Nephron (organoid): ENCODE measurements around the gene CHRM2.
A peak's percentile ranks its signal among the peaks of the same experiment; 100 is the strongest.

Experiments
- H3K27ac Mint-ChIP-seq, 3 experiments: 2 replicates each; pipeline ENCODE4 v1.8.0; 2020; ENCODE audit warnings: mixed read lengths in 3 of 3, mild to moderate bottlenecking in 2 of 3, moderate library complexity in 1 of 3
- H3K27me3 Mint-ChIP-seq: 2 replicates; pipeline ENCODE4 v1.8.0; 2021; ENCODE audit warnings: low read depth, mild to moderate bottlenecking, moderate library complexity, mixed read lengths
- H3K36me3 Mint-ChIP-seq: 2 replicates; pipeline ENCODE4 v1.8.0; 2020; ENCODE audit warnings: low read depth, mixed read lengths
- H3K4me1 Mint-ChIP-seq: 2 replicates; pipeline ENCODE4 v1.8.0; 2020; ENCODE audit warnings: mixed read lengths
- H3K4me3 Mint-ChIP-seq, 3 experiments: 2 replicates each; pipeline ENCODE4 v1.8.0; 2020; ENCODE audit warnings: mild to moderate bottlenecking in 3 of 3, mixed read lengths in 3 of 3, moderate library complexity in 2 of 3
- H3K9me3 Mint-ChIP-seq: 2 replicates; pipeline ENCODE4 v1.8.0; 2020; ENCODE audit warnings: mixed read lengths
- CTCF ChIP-seq, 3 experiments: fragments of 200-600 bp; sonication (generic); IDR thresholded peaks; one replicate each; pipeline ENCODE4 v1.5.0; 2021; ENCODE audit warnings: antibody characterized with exemption in 3 of 3; ENCODE audit not compliant: unreplicated experiment in 3 of 3

Gene CHRM2

DNA sequence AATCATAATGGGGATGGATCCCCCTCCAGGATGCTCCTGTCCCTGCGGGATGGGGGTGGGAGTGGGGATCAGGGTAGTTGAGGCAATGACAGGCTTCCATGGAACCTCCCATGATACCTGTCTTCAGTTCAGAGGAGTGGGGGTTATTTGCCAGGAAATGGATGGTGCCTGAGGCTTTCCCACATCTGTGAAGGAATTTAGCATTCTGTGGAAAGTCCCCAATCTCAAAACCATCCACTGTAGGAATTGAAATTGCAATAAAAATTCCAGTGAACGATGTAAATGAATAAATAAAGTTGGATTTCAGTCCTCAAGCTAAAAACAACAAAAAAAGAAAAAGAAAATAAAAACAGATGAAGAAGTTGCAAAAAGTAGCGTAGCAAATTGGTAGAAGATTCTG is 81.9 kb downstream of the CHRM2 start:
- H3K36me3 Mint-ChIP-seq: no peaks in the 10 kb centered on the region
- no peak overlapping the region for H3K4me3 Mint-ChIP-seq
- H3K4me1 Mint-ChIP-seq: peaks cover 5% of the 10 kb centered on the region
- H3K9me3 Mint-ChIP-seq: no peaks in the 10 kb centered on the region
- H3K27ac Mint-ChIP-seq: no peak overlapping the region
- peaks cover 2% of the 10 kb centered on the region for H3K27me3 Mint-ChIP-seq
- TF ChIP-seq CTCF (IDR thresholded peaks at IDR 0.05; ENCODE audit: unreplicated experiment in 3 of 3): no peak

DNA sequence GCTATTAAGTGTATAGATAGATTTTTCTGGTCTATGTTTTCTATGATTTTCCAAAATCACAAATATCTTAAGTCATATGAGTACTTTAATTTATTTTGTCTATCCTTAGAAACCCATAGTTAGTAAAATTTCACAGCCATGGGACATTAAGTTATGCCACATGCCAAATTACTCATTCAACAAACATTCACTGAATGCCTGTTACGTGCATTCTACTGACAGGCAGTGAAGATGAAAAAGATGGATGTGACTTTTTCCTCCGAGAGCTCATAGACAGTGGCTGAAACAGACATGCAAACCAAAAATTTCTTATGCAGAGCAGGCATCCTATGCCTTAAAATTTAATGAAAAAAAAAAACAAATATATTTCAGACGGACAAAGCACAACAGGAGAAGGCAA is 84.9 kb downstream of the CHRM2 start:
- Mint-ChIP-seq H3K36me3 (no peaks in the 10 kb centered on the region), H3K4me1 (peaks cover 11% of the 10 kb centered on the region), H3K27ac (no peak overlapping the region), H3K27me3 (no peaks in the 10 kb centered on the region), H3K4me3 (no peak overlapping the region), H3K9me3 (no peaks in the 10 kb centered on the region)
- no peak for TF ChIP-seq CTCF (IDR thresholded peaks at IDR 0.05; ENCODE audit: unreplicated experiment in 3 of 3)

- no peak overlapping the region for H3K4me3 Mint-ChIP-seq
- H3K36me3 Mint-ChIP-seq: no peaks in the 10 kb centered on the region
- no peaks in the 10 kb centered on the region for H3K27me3 Mint-ChIP-seq
- H3K4me1 Mint-ChIP-seq: peaks cover 9% of the 10 kb centered on the region
- no peak for TF ChIP-seq CTCF (IDR thresholded peaks at IDR 0.05; ENCODE audit: unreplicated experiment in 3 of 3)
- H3K9me3 Mint-ChIP-seq: no peaks in the 10 kb centered on the region
- peak overlapping the region in 2 of 3 experiments; percentile 20 to 72 for H3K27ac Mint-ChIP-seq
Measured at GRCh38 chr7:136956232-136956631, 87.8 kb downstream of the CHRM2 start.

DNA sequence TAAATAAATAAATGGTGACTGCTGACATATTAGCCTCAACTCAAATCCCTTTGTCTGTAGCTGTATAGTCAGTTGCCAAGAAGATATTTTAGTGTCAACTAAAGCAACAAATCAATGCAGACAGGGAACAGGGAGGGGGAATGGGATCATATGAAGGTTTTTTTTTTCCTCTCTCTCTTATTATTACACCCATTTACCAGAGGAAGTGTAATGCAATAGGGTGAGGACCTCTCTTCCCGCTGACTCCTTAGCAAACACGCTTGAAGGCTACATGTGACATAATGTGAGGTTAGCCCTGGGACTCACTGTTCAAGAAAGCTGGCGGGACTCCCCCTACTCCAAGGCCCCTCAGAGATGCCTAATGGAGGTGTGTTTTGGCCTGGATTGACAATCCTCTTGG is 88.2 kb downstream of the CHRM2 start:
- Mint-ChIP-seq H3K27me3 (no peaks in the 10 kb centered on the region), H3K4me3 (no peak overlapping the region), H3K36me3 (no peaks in the 10 kb centered on the region), H3K27ac (no peak overlapping the region), H3K4me1 (peaks cover 6% of the 10 kb centered on the region), H3K9me3 (no peaks in the 10 kb centered on the region)
- no peak for TF ChIP-seq CTCF (IDR thresholded peaks at IDR 0.05; ENCODE audit: unreplicated experiment in 3 of 3)

- peaks cover 6% of the 10 kb centered on the region for H3K4me1 Mint-ChIP-seq
- no peak overlapping the region for H3K4me3 Mint-ChIP-seq
Measured at GRCh38 chr7:136957391-136957790, 88.9 kb downstream of the CHRM2 start.

More at GRCh38 chr7:136957391-136957790, 88.9 kb downstream of the CHRM2 start:
- no peak for TF ChIP-seq CTCF (IDR thresholded peaks at IDR 0.05; ENCODE audit: unreplicated experiment in 3 of 3)
- Mint-ChIP-seq H3K27me3 (no peaks in the 10 kb centered on the region), H3K36me3 (no peaks in the 10 kb centered on the region), H3K9me3 (no peaks in the 10 kb centered on the region), H3K27ac (no peak overlapping the region)
